Omental fat pad (tissue), 4 donors: ENCODE measurements around the gene CEACAM4. TPM values are rescaled to one million over a fixed set of nuclear protein-coding genes. Genes with fewer than 3 reads are reported as not detected.

Source experiments
- ATAC-seq: fragments of 150-250 bp; one replicate; pipeline ENCODE4 v1.9.1; 2016; ENCODE audit warnings: mild to moderate bottlenecking, moderate library complexity; ENCODE audit not compliant: low FRiP score
- DNase-seq: peaks from one replicate; pipeline ENCODE4 v3.0.0-alpha.2; 2019; ENCODE audit warnings: low spot score
- CTCF ChIP-seq, 3 donors: fragments of 450-650 bp; IDR thresholded peaks; one replicate each; pipeline ENCODE4 v1.5.1; 2016 to 2017; ENCODE audit warnings: antibody characterized with exemption in 3 of 3, mild to moderate bottlenecking in 3 of 3, moderate library complexity in 2 of 3
- total RNA-seq, 4 donors: library from RNA; depleted of rRNA; stranded (reverse); fragments of >200 nt; gene quantifications; one replicate each; pipeline ENCODE4 v1.1.0, GENCODE V29; 2016

CEACAM4 gene
- total RNA-seq, 4 donors from 2014 or later = 1.7 to 9.0 (median 2.6) TPM; not detected in 1

DNA sequence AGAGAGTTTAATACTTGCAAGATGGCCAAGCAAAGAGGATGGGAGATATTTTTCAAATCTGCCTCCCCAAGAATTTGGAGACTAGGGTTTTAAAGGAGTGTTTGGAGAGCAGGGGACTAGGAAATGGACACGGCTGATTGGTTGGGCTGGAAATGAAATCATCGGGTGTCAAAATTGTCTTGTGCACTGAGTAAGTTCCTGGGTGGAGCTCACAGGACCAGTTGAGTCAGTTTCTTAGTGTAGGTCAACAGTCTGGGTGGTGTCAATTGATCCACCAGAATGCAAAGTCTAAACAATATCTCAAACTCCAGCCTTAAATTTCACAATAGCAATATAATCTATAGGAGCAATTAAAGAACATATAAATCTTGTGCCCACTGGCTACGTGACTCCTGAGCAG, 23.0 kb upstream of the CEACAM4 start:
- no peak for ATAC-seq
- no peak for DNase-seq
- no peak for TF ChIP-seq CTCF (IDR thresholded peaks at IDR 0.05)

DNA sequence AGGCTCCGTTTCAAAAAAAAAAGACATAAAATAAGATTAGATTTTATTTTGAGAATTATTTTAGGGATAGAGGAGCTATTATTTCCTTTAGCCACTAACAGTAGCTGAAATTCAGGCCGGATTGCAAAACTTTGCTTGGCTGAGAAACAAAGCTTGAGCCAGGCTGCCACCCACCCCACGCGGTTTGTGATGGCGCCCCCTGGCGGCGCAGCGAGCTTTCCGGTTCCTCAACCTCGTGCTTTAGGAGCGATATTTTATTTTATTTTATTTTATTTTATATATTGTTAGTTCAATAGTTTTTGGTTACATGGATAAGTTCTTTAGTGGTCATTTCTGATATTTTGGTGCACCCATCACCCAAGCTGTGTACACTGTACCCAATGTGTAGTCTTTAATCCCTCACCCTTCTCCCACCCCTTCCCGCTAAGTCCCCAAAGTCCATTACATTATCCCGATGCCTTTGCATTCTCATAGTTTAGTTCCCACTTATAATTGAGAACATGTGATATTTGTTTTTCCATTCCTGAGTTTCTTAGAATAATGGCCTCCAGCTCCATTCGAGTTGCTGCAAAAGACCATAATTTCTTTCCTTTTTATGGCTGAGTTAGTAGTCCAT, 19.8 kb upstream of the CEACAM4 start:
- ATAC-seq (no peak), DNase-seq (no peak)
- TF ChIP-seq CTCF (IDR thresholded peaks at IDR 0.05) = no peak

GRCh38 chr19:41641879-41642485, 15.1 kb upstream of the CEACAM4 start:
- peak in 2 of 3 donors; percentile 14 to 42 for TF ChIP-seq CTCF (IDR thresholded peaks at IDR 0.05)
- ATAC-seq (no peak), DNase-seq (no peak)

GRCh38 chr19:41638641-41639081, 11.8 kb upstream of the CEACAM4 start:
- ATAC-seq (no peak), DNase-seq (no peak)
- TF ChIP-seq CTCF (IDR thresholded peaks at IDR 0.05) = no peak

GRCh38 chr19:41637484-41637883, 10.6 kb upstream of the CEACAM4 start:
- TF ChIP-seq CTCF (IDR thresholded peaks at IDR 0.05) = no peak

GRCh38 chr19:41627966-41628675, 1.2 kb upstream of the CEACAM4 start:
- ATAC-seq (no peak), DNase-seq (no peak)
- no peak for TF ChIP-seq CTCF (IDR thresholded peaks at IDR 0.05)

More at GRCh38 chr19:41637484-41637883, 10.6 kb upstream of the CEACAM4 start:
- DNase-seq = no peak
- ATAC-seq = no peak
